Activated T-helper 2 cell treated with anti-CD3 and anti-CD28 coated beads, Interferon-gamma antibody, Interleukin-2, Interleukin-4, amounts not matched to agents 10 μg/mL and 5 μg/mL and 100 μg/mL, durations not matched to agents 14 hours and 24 hours and 36 hours (primary cell): ENCODE measurements around the gene SMAD7. TPM values are rescaled to one million over a fixed set of nuclear protein-coding genes. Genes with fewer than 3 reads are reported as not detected.
A peak's percentile ranks its signal among the peaks of the same experiment; 100 is the strongest.

Source experiments
- DNase-seq: peaks from one replicate; pipeline ENCODE4 v3.0.0; 2021; ENCODE audit warnings: low spot score
- H3K27ac Mint-ChIP-seq: one replicate; pipeline ENCODE4 v1.8.0; 2021; ENCODE audit warnings: mixed read lengths
- H3K27me3 Mint-ChIP-seq: one replicate; pipeline ENCODE4 v1.8.0; 2021; ENCODE audit warnings: low read depth, mixed read lengths
- H3K36me3 Mint-ChIP-seq: one replicate; pipeline ENCODE4 v1.8.0; 2021; ENCODE audit warnings: low read depth, mixed read lengths
- H3K4me1 Mint-ChIP-seq: one replicate; pipeline ENCODE4 v1.8.0; 2021; ENCODE audit warnings: low read depth, mixed read lengths
- H3K4me3 Mint-ChIP-seq: one replicate; pipeline ENCODE4 v1.8.0; 2021; ENCODE audit warnings: low read depth, mild to moderate bottlenecking, moderate library complexity, mixed read lengths
- H3K9me3 Mint-ChIP-seq: one replicate; pipeline ENCODE4 v1.8.0; 2021; ENCODE audit warnings: mixed read lengths
- intact Hi-C: fragments of 100-400 bp; cut with micrococcal nuclease; formaldehyde crosslinking; loops from one replicate; pipeline ENCODE4 v1.15.1; 2023
- total RNA-seq: library from RNA; stranded (reverse); gene quantifications from 2 replicates; pipeline ENCODE4 v1.2.3, GENCODE V29; 2022

Gene SMAD7
- total RNA-seq, 1 donor from 2014 or later, result 21.1 TPM

GRCh38 chr18:48953104-48953706 is 2.4 kb upstream of the SMAD7 start:
- H3K36me3 Mint-ChIP-seq, result peaks cover 13% of the 10 kb centered on the region
- intact Hi-C loops, result loop anchor here (2.0 to 5.0 kb wide), 4 partner anchors 152 to 859 kb away; partner anchors contain the start of gene ACAA2
- peak overlapping the region; percentile 86 for H3K4me3 Mint-ChIP-seq
- no peaks in the 10 kb centered on the region for H3K9me3 Mint-ChIP-seq
- peaks cover 32% of the 10 kb centered on the region for H3K4me1 Mint-ChIP-seq
- DNase-seq, result no peak
- H3K27ac Mint-ChIP-seq, result peak overlapping the region; percentile 42
- peaks cover 10% of the 10 kb centered on the region for H3K27me3 Mint-ChIP-seq

GRCh38 chr18:48952287-48953103 is 1.7 kb upstream of the SMAD7 start:
- peak; percentile 46 for DNase-seq
- Mint-ChIP-seq H3K27me3 (peaks cover 10% of the 10 kb centered on the region), H3K4me1 (peaks cover 36% of the 10 kb centered on the region), H3K27ac (peak overlapping the region; percentile 94), H3K9me3 (no peaks in the 10 kb centered on the region), H3K36me3 (peaks cover 20% of the 10 kb centered on the region), H3K4me3 (peak overlapping the region; percentile 86)
- intact Hi-C loops, result loop anchor here (2.0 to 5.0 kb wide), 4 partner anchors 152 to 860 kb away; partner anchors contain the start of gene ACAA2

- H3K27ac Mint-ChIP-seq, result peak overlapping the region; percentile 94
- peaks cover 29% of the 10 kb centered on the region for H3K36me3 Mint-ChIP-seq
- peaks cover 40% of the 10 kb centered on the region for H3K4me1 Mint-ChIP-seq
- H3K9me3 Mint-ChIP-seq, result no peaks in the 10 kb centered on the region
- H3K27me3 Mint-ChIP-seq, result peaks cover 9% of the 10 kb centered on the region
- intact Hi-C loops, result loop anchor here (1.0 to 5.0 kb wide), 5 partner anchors 17 to 861 kb away; partner anchors contain the start of gene ACAA2
- peak overlapping the region; percentile 93 for H3K4me3 Mint-ChIP-seq
- DNase-seq, result peak; percentile 67
These were observed 902 bp upstream of the SMAD7 start for GRCh38 chr18:48951448-48952286.

- Mint-ChIP-seq H3K4me1 (peaks cover 37% of the 10 kb centered on the region), H3K27ac (peak overlapping the region; percentile 76), H3K9me3 (no peaks in the 10 kb centered on the region), H3K36me3 (peaks cover 47% of the 10 kb centered on the region), H3K27me3 (peaks cover 5% of the 10 kb centered on the region), H3K4me3 (peak overlapping the region; percentile 95)
- intact Hi-C loops, result loop anchor here (1.0 to 10.0 kb wide), 9 partner anchors 9 to 1335 kb away; partner anchors contain the start of genes ACAA2, CXXC1, MBD1 and SMAD2
- DNase-seq, result no peak
These were observed 894 bp downstream of the SMAD7 start for GRCh38 chr18:48949606-48950535.

- Mint-ChIP-seq H3K36me3 (peaks cover 54% of the 10 kb centered on the region), H3K4me1 (peaks cover 41% of the 10 kb centered on the region), H3K27ac (peak overlapping the region; percentile 76), H3K9me3 (no peaks in the 10 kb centered on the region), H3K27me3 (peaks cover 3% of the 10 kb centered on the region), H3K4me3 (peak overlapping the region; percentile 95)
- DNase-seq, result no peak
- intact Hi-C loops, result loop anchor here (1.0 to 10.0 kb wide), 6 partner anchors 8 to 1336 kb away; partner anchors contain the start of genes CXXC1, MBD1 and SMAD2
These were observed 1.6 kb downstream of the SMAD7 start for GRCh38 chr18:48949050-48949605.

GRCh38 chr18:48948112-48949049 is 2.4 kb downstream of the SMAD7 start:
- Mint-ChIP-seq H3K36me3 (peaks cover 62% of the 10 kb centered on the region), H3K27ac (peak overlapping the region; percentile 76), H3K4me1 (peaks cover 48% of the 10 kb centered on the region), H3K9me3 (no peaks in the 10 kb centered on the region), H3K4me3 (peak overlapping the region; percentile 95), H3K27me3 (no peaks in the 10 kb centered on the region)
- intact Hi-C loops, result loop anchor here (1.0 to 10.0 kb wide), 6 partner anchors 7 to 1336 kb away; partner anchors contain the start of genes CXXC1, MBD1 and SMAD2
- peak; percentile 48 for DNase-seq

- Mint-ChIP-seq H3K36me3 (peaks cover 70% of the 10 kb centered on the region), H3K4me1 (peaks cover 56% of the 10 kb centered on the region), H3K27me3 (no peaks in the 10 kb centered on the region), H3K4me3 (peak overlapping the region; percentile 95), H3K27ac (no peak overlapping the region), H3K9me3 (no peaks in the 10 kb centered on the region)
- DNase-seq, result no peak
- intact Hi-C loops, result loop anchor here (5.0 to 10.0 kb wide), 4 partner anchors 113 to 1337 kb away; partner anchors contain the start of genes CXXC1, MBD1 and SMAD2
These were observed 3.2 kb downstream of the SMAD7 start for GRCh38 chr18:48947560-48947959.

- H3K27ac Mint-ChIP-seq, result no peak overlapping the region
- peaks cover 74% of the 10 kb centered on the region for H3K36me3 Mint-ChIP-seq
- H3K9me3 Mint-ChIP-seq, result no peaks in the 10 kb centered on the region
- intact Hi-C loops, result loop anchor here (5.0 to 10.0 kb wide), 4 partner anchors 112 to 1338 kb away; partner anchors contain the start of genes CXXC1, MBD1 and SMAD2
- no peak for DNase-seq
- peaks cover 59% of the 10 kb centered on the region for H3K4me1 Mint-ChIP-seq
- peak overlapping the region; percentile 95 for H3K4me3 Mint-ChIP-seq
- H3K27me3 Mint-ChIP-seq, result no peaks in the 10 kb centered on the region
These were observed 3.7 kb downstream of the SMAD7 start for GRCh38 chr18:48947092-48947491.

- Mint-ChIP-seq H3K9me3 (no peaks in the 10 kb centered on the region), H3K27ac (no peak overlapping the region), H3K4me1 (peaks cover 65% of the 10 kb centered on the region), H3K36me3 (peaks cover 82% of the 10 kb centered on the region), H3K4me3 (peak overlapping the region; percentile 47), H3K27me3 (no peaks in the 10 kb centered on the region)
- no peak for DNase-seq
- intact Hi-C loops, result loop anchor here (5.0 to 10.0 kb wide), 4 partner anchors 112 to 1338 kb away; partner anchors contain the start of genes CXXC1, MBD1 and SMAD2
These were observed 4.4 kb downstream of the SMAD7 start for GRCh38 chr18:48946329-48946835.

GRCh38 chr18:48945953-48946217 is 4.9 kb downstream of the SMAD7 start:
- H3K27ac Mint-ChIP-seq, result no peak overlapping the region
- H3K4me1 Mint-ChIP-seq, result peaks cover 70% of the 10 kb centered on the region
- intact Hi-C loops, result loop anchor here (5.0 to 10.0 kb wide), 4 partner anchors 111 to 1339 kb away; partner anchors contain the start of genes CXXC1, MBD1 and SMAD2
- no peak for DNase-seq
- no peaks in the 10 kb centered on the region for H3K27me3 Mint-ChIP-seq
- H3K4me3 Mint-ChIP-seq, result peak overlapping the region; percentile 47
- peaks cover 85% of the 10 kb centered on the region for H3K36me3 Mint-ChIP-seq
- H3K9me3 Mint-ChIP-seq, result no peaks in the 10 kb centered on the region
